Brain microvascular endothelial cell (primary cell): ENCODE measurements around the gene HEATR5A.

Source experiments
- DNase-seq: peaks from one replicate; pipeline ENCODE4 v3.0.0-alpha.2; 2020
- H3K27ac ChIP-seq: fragments of 250-450 bp; sonication (Bioruptor Pico); 2 replicates; pipeline ENCODE4 v1.5.1; 2020; ENCODE audit warnings: mild to moderate bottlenecking, moderate library complexity
- H3K27me3 ChIP-seq: fragments of 250-450 bp; sonication (Bioruptor Pico); replicated peaks from 2 replicates; pipeline ENCODE4 v1.5.1; 2020; ENCODE audit warnings: mild to moderate bottlenecking
- H3K36me3 ChIP-seq: fragments of 250-450 bp; sonication (Bioruptor Pico); replicated peaks from 2 replicates; pipeline ENCODE4 v1.5.1; 2020; ENCODE audit warnings: mild to moderate bottlenecking
- H3K4me3 ChIP-seq: 2 replicates; pipeline ENCODE4 v1.5.1; 2011; ENCODE audit warnings: low read depth, mild to moderate bottlenecking, control low read depth, low read length, moderate library complexity
- CTCF ChIP-seq: IDR thresholded peaks from 2 replicates; pipeline ENCODE4 v1.5.1; 2011; ENCODE audit warnings: low read depth, mild to moderate bottlenecking, moderate library complexity, low read length, control low read depth, inconsistent platforms; ENCODE audit errors: missing control alignments
- in situ Hi-C: cut with HindIII; loops from 2 replicates; pipeline ENCODE4 v1.10.0; 2017; ENCODE audit warnings: low sequenced_read_pairs, low pct_ligation_motif_present

The HEATR5A gene

GRCh38 chr14:31360919-31361662 is 59.3 kb downstream of the HEATR5A start:
- H3K36me3 ChIP-seq: peaks cover 23% of the 10 kb centered on the region
- in situ Hi-C loops: no loop called here
- H3K4me3 ChIP-seq: no peak overlapping the region
- H3K27me3 ChIP-seq: no peaks in the 10 kb centered on the region
- no peak for DNase-seq
- no peak overlapping the region for H3K27ac ChIP-seq
- no peak for TF ChIP-seq CTCF

GRCh38 chr14:31357279-31357678 is 63.1 kb downstream of the HEATR5A start:
- Histone ChIP-seq H3K27me3 (no peaks in the 10 kb centered on the region), H3K4me3 (no peak overlapping the region), H3K27ac (no peak overlapping the region), H3K36me3 (peaks cover 14% of the 10 kb centered on the region)
- in situ Hi-C loops: no loop called here
- no peak for TF ChIP-seq CTCF
- no peak for DNase-seq

GRCh38 chr14:31346097-31346496 is 74.3 kb downstream of the HEATR5A start:
- no peak overlapping the region for H3K4me3 ChIP-seq
- TF ChIP-seq CTCF: no peak
- in situ Hi-C loops: no loop called here
- H3K36me3 ChIP-seq: peaks cover 29% of the 10 kb centered on the region
- H3K27ac ChIP-seq: no peak overlapping the region
- DNase-seq: no peak
- no peaks in the 10 kb centered on the region for H3K27me3 ChIP-seq

- in situ Hi-C loops: no loop called here
- Histone ChIP-seq H3K36me3 (peaks cover 28% of the 10 kb centered on the region), H3K27me3 (no peaks in the 10 kb centered on the region), H3K27ac (no peak overlapping the region), H3K4me3 (no peak overlapping the region)
- no peak for DNase-seq
- TF ChIP-seq CTCF: no peak
Observed at GRCh38 chr14:31341280-31341679, 79.1 kb downstream of the HEATR5A start.

GRCh38 chr14:31340297-31341063 is 79.9 kb downstream of the HEATR5A start:
- Histone ChIP-seq H3K36me3 (peaks cover 26% of the 10 kb centered on the region), H3K27ac (no peak overlapping the region), H3K4me3 (no peak overlapping the region), H3K27me3 (no peaks in the 10 kb centered on the region)
- TF ChIP-seq CTCF: no peak
- no peak for DNase-seq
- in situ Hi-C loops: no loop called here
